ENCODE data around the gene AOC2.

The AOC2 gene

GRCh38 chr17:42844271-42844670 is at the start of gene AOC2:
AOC2 (plus strand) TSS chr17:42844580; CDS start chr17:42844627, 47 bp downstream.
- DNase-seq (ENCODE audit: low spot score) = no peak
- TF ChIP-seq CTCF (IDR thresholded peaks at IDR 0.05; ENCODE audit: borderline replicate concordance, control extremely low read depth, extremely low read depth, insufficient read depth, missing control alignments) = no peak
- in situ Hi-C loops (cut with MboI; ENCODE audit: low sequenced_read_pairs, unreplicated experiment) = no loop called here

GRCh38 chr17:42795061-42795460 is 49.3 kb upstream of the AOC2 start:
- in situ Hi-C loops (cut with MboI; ENCODE audit: low sequenced_read_pairs, unreplicated experiment) = no loop called here
- TF ChIP-seq CTCF (IDR thresholded peaks at IDR 0.05; ENCODE audit: borderline replicate concordance, control extremely low read depth, extremely low read depth, insufficient read depth, missing control alignments) = no peak
- no peak for DNase-seq (ENCODE audit: low spot score)

- no peak for DNase-seq (ENCODE audit: low spot score)
- in situ Hi-C loops (cut with MboI; ENCODE audit: low sequenced_read_pairs, unreplicated experiment) = no loop called here
- no peak for TF ChIP-seq CTCF (IDR thresholded peaks at IDR 0.05; ENCODE audit: borderline replicate concordance, control extremely low read depth, extremely low read depth, insufficient read depth, missing control alignments)
Measured at GRCh38 chr17:42795465-42795864, 48.9 kb upstream of the AOC2 start.

- TF ChIP-seq CTCF (IDR thresholded peaks at IDR 0.05; ENCODE audit: borderline replicate concordance, control extremely low read depth, extremely low read depth, insufficient read depth, missing control alignments) = no peak
- no peak for DNase-seq (ENCODE audit: low spot score)
- in situ Hi-C loops (cut with MboI; ENCODE audit: low sequenced_read_pairs, unreplicated experiment) = no loop called here
Measured at GRCh38 chr17:42796066-42796758, 48.2 kb upstream of the AOC2 start.

- TF ChIP-seq CTCF (IDR thresholded peaks at IDR 0.05; ENCODE audit: borderline replicate concordance, control extremely low read depth, extremely low read depth, insufficient read depth, missing control alignments) = no peak
- in situ Hi-C loops (cut with MboI; ENCODE audit: low sequenced_read_pairs, unreplicated experiment) = no loop called here
- DNase-seq (ENCODE audit: low spot score) = no peak
Measured at GRCh38 chr17:42797067-42798007, 47.0 kb upstream of the AOC2 start.

GRCh38 chr17:42798011-42798382 is 46.4 kb upstream of the AOC2 start:
- in situ Hi-C loops (cut with MboI; ENCODE audit: low sequenced_read_pairs, unreplicated experiment) = no loop called here
- no peak for DNase-seq (ENCODE audit: low spot score)
- TF ChIP-seq CTCF (IDR thresholded peaks at IDR 0.05; ENCODE audit: borderline replicate concordance, control extremely low read depth, extremely low read depth, insufficient read depth, missing control alignments) = no peak
